ENCODE data around the gene CENPM.

Gene CENPM

GRCh38 chr22:41946629-41947423 is at the start of gene CENPM:
Gene CENPM (minus strand): TSS chr22:41947152. CDS start chr22:41947076, 76 bp downstream.
- DNase-seq (ENCODE audit: low spot score): peak; percentile 81

GRCh38 chr22:41995211-41995610 is 48.3 kb upstream of the CENPM start:
- no peak for DNase-seq (ENCODE audit: low spot score)

- no peak for DNase-seq (ENCODE audit: low spot score)
Observed at GRCh38 chr22:41992496-41992895, 45.5 kb upstream of the CENPM start.

- no peak for DNase-seq (ENCODE audit: low spot score)
Observed at GRCh38 chr22:41991111-41991510, 44.2 kb upstream of the CENPM start.

- no peak for DNase-seq (ENCODE audit: low spot score)
Observed at GRCh38 chr22:41989246-41989645, 42.3 kb upstream of the CENPM start.

GRCh38 chr22:41987276-41987675 is 40.3 kb upstream of the CENPM start:
- no peak for DNase-seq (ENCODE audit: low spot score)

GRCh38 chr22:41983513-41984405 is 36.8 kb upstream of the CENPM start:
- no peak for DNase-seq (ENCODE audit: low spot score)

- DNase-seq (ENCODE audit: low spot score): no peak
Observed at GRCh38 chr22:41982865-41983264, 35.9 kb upstream of the CENPM start.

GRCh38 chr22:41979423-41980250 is 32.7 kb upstream of the CENPM start:
- no peak for DNase-seq (ENCODE audit: low spot score)

- DNase-seq (ENCODE audit: low spot score): no peak
Observed at GRCh38 chr22:41978732-41979131, 31.8 kb upstream of the CENPM start.

GRCh38 chr22:41976961-41977566 is 30.1 kb upstream of the CENPM start:
- DNase-seq (ENCODE audit: low spot score): no peak

GRCh38 chr22:41976070-41976901 is 29.3 kb upstream of the CENPM start:
- DNase-seq (ENCODE audit: low spot score): peak; percentile 25

GRCh38 chr22:41975299-41976069 is 28.5 kb upstream of the CENPM start:
- DNase-seq (ENCODE audit: low spot score): no peak

- DNase-seq (ENCODE audit: low spot score): no peak
Observed at GRCh38 chr22:41974691-41975290, 27.8 kb upstream of the CENPM start.

GRCh38 chr22:41971431-41971830 is 24.5 kb upstream of the CENPM start:
- DNase-seq (ENCODE audit: low spot score): no peak

GRCh38 chr22:41970601-41971000 is 23.6 kb upstream of the CENPM start:
- DNase-seq (ENCODE audit: low spot score): no peak

GRCh38 chr22:41969110-41969646 is 22.2 kb upstream of the CENPM start, which contains the start of gene SEPTIN3:
Gene SEPTIN3 (plus strand): TSS chr22:41969443. CDS start chr22:41971493, 2,050 bp downstream.
- DNase-seq (ENCODE audit: low spot score): no peak

- DNase-seq (ENCODE audit: low spot score): no peak
Observed at GRCh38 chr22:41968601-41969000, 21.6 kb upstream of the CENPM start.

GRCh38 chr22:41966607-41967240 is 19.8 kb upstream of the CENPM start:
- peak; percentile 48 for DNase-seq (ENCODE audit: low spot score)
